Smooth muscle cell of the brain vasculature (primary cell): ENCODE results near the gene PHB1.
A peak's percentile ranks its signal among the peaks of the same experiment; 100 is the strongest.

Experiments
- DNase-seq: peaks from one replicate; pipeline ENCODE4 v3.0.0-alpha.2; 2012; ENCODE audit warnings: low read depth, low spot score

The PHB1 gene

DNA sequence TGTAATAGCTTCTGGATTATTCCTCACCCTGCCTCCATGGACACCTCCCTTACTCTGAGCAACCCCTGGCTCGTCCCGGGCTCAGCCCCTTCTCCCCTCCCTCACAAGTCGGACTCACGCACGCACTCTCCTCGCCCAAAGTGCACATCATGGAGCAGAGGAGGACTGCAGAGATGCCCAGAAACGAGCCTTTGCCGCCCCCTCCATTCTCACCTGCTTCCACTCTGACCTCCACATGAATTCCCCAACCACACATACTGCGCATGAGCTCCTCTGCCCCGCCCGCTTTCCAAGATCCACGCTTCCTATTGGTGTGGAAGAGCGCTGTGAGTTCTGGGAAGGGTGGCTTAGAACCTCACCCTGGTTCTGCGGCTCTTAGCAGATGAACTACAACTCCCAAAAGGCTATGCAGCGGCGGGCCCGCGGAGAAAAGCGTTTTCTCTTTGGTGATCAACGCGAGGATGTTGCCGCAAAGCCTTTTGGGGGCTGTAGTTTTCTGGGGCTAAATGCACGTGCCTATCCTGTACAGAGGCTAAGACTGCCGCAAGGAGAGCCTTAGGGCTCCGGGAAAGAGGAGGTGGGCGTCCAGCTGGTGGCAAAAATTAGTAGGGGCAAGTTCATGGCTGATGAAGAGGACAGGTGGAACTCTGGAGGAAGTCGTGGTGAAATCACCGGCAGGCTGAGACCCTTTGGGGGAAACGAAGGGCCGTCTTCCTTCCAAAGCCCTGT lies at the start of gene PHB1:
Gene PHB1 (minus strand): TSS at position 261 of the 729 bp plus-strand sequence. CDS start 1,618 bp downstream, outside the sequence.
- DNase-seq, result peak; percentile 94

DNA sequence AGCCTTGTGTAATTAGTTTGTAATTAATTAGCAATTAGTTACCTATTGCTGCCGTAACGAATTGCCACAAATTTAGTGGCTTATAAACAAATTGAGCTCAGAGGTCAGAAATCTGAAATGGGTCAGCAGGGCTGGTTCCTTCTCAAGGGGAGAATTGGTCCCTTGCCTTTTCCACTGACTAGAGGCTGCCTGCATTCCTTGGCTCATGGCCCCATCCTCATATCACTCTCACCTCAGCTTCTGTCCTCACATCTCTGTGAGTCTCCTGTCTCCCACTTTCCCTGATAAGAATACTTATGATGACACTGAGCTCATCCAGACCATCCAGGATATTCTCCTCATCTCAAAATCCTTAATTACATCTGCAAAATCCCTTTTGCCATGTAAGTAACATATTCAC lies 49.4 kb upstream of the PHB1 start:
- no peak for DNase-seq

DNA sequence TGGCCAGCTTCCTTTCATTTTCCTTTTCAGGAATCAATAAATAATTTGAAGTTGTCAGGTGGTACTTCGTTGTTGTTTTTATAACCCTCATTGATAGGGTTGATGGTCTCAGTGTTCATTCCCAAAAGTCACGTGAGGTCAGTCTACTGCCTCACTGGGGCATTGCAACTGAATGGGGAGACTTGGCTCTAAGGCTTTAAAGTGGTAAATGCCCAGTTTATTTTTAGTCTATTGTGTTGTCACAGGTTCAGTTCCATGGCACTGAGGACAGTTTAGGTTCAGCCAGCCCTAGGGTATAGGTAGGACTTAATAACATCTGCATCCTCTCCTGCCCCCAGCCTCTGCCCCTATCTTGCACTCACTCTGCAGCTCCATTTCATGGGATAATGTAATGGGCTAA lies 46.9 kb upstream of the PHB1 start:
- DNase-seq, result no peak

DNA sequence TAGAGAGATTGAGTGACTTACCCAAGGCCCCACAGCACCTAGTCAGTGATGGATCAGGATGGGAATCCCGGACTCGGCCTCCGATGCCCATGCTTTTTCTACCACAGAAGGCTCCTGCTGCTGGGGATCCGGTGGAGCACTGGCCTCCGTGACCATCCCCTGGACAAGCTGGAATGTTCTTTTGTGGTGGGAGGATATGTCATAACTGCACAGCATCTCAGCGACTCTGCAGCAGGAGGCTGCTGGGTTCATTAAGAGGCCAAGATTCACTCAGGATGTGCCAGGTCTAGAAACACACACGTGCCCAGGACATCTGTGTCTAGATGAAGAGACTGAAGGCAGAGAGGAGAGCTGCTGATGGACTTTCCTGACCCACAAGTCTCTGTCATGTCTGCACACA lies 45.7 kb upstream of the PHB1 start:
- no peak for DNase-seq

DNA sequence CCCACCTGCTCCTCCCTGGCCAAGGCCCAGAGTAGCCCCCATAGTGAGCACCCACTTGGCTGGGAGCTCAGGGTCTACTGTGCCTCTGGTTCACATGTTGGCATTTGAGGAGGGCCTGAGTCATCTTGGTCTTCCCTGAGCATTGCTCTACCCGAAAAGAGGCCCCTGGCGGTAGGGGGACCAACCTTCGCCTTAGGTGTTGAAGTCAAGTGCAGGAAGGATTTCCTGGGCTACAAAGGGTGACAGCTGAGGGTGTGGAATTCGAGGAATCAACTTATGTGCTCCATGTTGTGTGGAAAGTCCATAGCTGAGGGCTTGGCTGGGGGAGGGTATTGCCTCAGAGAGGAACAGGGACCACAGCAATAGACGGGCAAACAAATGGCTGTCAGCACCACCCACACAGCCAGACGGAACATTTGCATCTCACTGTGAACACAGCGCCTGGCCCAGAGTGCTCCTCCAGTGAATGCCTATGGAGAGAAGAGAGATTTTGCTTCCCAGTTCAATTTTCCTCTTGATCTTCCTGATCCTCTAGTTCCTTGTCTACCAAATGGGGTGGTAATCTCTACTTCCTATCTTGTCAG lies 44.8 kb upstream of the PHB1 start:
- no peak for DNase-seq

DNA sequence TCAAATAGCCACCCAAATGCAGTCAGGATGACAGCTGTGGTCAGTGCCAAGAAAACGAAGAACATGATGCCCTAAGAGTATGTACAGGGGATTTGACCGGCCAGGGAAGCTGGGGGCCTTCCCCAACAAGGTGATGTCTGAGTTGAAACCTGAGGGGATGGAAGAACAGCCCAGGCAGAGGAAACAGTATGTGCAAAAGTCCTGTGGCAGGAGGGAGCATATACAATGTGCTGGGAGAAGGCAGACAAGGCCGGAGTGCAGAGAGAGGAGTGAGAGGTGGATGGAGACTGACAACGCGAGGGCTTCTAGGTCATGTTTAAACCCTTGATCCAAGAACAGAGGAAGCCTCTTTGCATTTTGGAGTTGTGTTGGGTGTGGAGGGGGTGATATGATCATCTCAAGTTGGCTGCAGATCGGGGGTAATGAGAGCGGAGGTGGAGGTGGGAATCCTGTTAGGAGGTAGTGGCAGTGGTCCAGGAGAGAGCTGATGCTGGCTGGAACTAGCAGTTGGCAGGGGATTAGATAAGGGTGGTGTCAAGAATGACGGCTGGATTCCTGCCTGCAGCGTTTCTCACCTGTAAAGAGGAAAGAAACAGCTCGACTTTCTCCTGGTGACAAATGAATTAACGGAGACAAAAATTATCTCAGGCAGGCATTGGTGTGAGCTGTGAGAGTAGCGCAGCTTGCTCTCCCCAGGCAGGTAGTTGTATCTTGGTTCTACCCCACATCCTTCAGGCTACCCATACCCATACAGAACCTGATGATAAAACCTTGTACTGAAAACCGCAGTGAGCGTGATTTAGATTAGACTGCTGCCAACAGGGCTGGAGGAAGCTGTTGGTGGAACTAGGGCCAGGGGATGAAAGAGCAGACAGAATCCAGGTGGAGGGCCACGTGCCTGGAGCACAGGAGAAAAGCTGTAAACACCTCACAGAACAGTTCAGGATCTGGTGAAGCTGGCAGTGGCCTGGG lies 43.2 kb upstream of the PHB1 start:
- no peak for DNase-seq

DNA sequence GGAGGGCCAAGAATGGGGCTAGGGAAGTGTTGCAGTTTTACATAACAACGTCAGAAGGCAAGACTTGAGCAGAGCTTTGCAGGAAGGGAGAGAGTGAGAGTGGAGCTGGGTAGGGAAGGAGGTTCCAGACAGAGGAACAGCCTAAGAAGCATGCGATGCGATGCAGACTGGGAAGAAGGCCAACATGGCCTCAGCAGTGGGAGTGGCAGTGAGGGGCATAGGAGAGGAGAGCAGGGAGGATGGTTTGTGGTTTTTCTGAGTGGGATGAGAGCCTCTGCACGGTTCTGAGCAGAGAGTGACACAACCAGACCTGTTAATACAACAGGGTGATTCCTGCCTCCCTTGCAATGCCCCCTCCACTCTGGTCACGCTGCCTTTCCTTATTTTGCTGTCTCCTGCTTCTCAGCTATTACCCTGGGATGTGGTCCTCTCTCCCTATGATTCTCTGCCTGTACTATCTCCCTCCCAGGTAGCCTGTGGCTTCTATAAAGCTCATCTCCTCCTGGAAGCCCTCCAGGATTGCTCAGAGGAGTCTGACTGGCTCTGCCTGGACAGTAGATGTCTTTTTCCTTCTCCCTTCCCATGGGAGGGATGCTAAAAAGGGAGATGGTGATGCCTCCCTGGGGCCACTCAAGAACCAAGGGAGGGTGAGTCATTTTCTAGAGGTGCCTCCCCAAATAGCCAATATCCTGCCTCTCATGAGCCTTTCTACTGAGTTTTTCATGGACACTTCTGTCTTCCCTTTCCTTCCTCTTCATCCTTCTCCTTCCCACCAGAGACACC lies 41.7 kb upstream of the PHB1 start:
- no peak for DNase-seq

DNA sequence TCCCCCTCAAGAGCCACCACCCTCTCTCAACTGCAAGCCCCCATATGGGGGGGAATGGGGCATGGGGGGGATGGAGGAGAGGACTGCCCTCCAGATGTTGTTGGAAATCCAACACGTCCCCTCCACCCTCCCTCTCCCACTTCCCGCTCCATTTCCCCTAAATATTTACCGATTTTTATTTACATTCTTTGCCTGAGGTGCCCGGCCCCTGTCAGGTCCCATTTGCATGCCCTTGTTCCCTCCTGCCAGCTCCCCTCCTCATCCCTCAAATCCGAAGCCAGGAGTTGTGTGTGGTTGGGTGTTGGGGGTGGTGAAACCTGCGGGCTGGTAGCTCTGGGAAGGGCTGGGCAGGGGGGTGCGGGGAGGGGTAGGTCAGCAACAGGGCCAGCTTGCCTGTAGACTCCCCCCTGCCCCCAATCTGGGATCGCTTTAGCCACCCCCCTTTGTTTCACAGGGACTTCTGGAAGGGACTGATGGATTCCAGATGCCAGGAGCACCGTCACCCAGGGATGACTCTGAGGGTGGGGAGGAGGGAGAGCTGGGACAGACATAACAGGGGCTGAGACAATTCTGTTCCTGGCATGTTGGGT lies 40.7 kb upstream of the PHB1 start:
- no peak for DNase-seq

DNA sequence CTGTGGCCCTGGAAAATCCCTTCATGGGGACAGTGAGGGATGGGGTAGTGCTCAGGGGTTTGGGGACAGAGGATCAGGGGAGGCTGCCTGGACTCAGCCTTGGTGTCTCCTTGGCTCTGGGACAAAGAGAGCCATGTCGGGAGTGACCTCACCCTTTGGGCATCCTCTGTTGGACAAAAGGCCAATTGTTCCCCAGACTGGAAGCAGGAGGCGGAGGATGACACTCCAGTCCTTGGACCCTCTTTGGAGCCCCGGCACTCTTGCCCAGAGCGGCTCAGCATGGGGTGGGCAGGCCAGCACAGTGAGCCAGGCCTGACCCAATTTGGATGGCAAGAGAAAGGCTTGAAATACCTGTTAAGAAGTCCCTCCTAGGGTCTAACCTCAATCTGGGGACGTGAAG lies 39.4 kb upstream of the PHB1 start:
- DNase-seq, result no peak

DNA sequence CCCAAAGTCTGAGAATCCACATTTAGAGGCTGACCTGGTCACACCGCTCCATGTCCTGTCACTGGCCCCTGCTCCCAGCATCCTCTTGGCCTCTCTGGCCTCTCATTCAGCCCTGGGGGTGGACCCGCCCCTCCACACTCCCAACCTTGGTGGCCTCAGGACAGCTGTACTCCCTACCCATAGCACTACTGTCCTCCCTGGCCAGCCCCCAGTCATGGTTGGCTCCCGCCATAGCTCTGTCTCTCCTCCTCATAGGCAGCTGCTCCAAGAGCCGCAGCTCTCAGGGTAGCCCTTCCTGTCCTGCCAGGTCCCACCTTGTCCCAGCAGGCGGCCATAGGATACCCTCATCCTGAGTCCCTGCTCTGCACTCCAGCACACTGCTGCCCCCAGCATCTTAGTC lies 38.0 kb upstream of the PHB1 start:
- DNase-seq, result no peak

DNA sequence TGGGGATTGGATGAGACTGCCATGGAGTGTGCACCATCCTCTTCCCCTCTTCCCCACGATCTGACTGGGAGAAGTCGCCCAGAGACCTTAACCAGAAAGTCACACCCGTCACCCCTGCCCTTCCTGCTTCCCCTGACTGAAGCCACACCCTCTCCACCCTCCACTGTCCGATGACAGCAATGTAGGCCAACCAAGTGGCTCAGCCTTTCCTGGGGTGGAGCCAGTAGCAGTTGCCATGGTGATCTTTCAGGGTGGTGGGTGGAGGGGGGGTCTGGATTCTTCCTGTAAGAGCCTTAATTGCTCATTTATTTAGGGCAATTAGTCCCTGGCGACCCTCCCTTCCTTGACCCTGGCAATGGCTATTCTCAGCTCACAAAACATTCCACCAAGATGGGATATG lies 37.5 kb upstream of the PHB1 start:
- no peak for DNase-seq

DNA sequence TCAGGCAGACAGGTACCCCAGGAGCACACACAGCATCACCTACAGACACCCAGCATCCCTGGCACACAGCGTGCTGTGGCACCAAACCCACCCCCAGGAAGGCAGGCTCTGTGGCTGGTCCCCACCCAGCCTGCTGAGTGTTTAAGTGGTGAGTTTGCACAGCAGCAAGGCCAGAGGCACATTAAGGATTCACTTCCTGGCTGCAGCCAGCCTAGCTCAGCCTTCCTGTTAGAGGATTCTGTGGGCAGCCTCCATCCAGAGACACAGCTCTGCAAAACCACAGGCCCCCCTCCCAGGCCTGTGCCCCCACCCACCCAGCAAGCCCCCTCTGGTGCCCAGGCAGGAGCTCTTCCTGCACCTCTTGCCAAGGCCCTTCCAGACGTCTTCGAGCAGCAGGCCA lies 36.1 kb upstream of the PHB1 start:
- DNase-seq, result no peak

DNA sequence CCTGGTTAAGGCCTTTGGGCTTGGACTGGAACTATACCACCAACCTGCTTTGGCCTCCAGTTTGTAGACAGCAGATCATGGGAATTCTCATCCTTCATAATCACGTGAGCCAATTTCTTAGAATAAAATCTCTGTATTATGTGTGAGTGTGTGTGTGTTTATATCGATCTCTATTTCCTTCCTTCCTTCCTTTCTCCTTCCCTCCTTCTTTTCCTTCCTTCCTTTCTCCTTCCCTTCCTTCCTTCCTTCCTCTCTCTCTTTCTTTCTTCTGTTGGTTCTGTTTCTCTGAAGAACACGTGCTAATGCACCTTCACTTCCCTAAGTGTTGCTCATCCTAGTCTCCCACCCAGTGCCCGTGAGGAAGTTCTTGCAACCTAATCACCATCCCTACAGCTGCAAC lies 35.5 kb upstream of the PHB1 start:
- DNase-seq, result no peak

DNA sequence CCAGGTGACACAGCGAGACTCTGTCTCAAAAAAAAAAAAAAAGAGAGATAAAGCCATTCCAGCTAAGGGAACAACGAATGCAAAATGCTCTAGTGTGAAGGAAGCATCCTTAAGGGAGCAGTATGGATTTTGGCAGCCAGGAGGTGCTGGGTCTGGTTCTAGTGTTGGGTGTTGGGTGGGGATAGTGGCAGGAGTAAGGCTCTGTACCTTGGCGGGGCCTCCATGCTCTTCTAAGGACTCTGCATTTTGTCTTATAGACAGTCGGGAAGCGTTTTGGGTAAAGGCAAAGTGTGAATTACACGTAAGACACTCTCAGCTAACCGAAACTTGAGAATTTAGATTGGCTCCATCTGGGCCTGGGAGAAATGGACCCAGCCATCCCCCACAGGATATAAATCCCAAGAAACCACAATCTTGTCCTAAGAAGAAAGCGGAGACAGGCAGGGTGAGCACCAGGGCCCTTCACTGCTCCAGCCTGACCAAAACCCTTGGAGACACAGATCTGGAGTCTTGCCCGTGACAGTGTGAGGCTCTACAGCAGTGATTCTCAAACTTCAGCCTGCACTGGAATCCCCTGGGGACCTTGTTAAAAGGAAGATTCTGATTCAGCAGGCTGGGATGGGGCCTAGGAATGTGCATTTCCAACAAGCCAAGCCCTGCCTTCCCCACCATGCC lies 33.1 kb upstream of the PHB1 start:
- DNase-seq, result no peak

DNA sequence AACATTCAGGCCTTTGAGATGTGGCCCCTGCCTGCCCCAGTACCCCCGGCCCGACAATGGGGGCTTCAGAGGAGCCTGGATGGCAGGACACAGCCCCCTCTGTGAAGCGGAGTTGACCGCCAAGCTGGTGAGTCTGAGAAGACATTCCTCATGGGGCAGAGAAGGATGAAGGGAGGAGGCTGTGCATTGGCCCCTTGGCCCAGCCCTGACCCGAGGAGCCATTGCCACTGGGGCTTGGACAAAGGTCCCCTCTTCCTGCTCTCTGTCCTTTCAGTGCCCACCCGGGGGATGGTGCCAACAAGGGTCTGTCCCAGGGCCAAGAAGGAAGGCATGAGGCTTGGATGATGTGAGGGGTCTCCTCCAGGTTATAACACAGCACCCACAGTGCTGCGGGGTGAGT lies 30.9 kb upstream of the PHB1 start:
- no peak for DNase-seq

DNA sequence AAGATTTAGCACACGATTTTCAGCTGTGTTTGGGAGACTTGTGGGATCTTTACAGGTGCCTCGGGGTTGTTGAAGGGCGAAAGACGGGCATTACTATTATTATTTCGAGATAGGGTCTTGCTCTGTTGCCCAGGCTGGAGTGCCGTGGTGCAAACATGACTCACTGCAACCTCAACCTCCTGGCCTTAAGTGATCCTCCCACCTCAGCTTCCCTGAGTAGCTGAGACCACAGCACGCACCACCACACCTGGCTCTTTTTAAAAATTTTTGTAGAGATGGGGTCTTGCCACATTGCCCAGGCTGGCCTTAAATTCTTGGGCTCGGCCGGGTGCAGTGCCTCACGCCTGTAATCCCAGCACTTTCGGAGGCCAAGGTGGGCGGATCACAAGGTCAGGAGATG lies 29.7 kb upstream of the PHB1 start:
- no peak for DNase-seq

DNA sequence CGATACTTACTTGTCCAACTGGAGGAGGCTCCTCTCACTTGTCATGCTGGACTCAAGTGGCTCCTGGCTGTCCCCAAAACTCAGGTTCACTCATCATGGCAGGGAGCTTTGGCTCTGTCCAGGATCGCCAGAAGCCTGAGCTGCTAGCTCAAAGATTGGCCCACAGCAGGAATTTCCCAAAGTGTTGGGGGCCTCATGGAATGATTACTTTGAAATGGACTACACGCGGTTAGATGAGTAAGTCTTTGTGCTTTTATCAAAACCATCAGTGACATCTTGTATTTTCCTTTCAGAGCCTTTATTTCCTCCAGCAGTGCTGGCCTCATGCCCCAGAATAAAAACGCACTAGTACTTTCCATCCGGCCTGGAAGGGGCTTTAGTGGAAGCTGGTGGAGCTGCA lies 29.2 kb upstream of the PHB1 start:
- DNase-seq, result no peak

DNA sequence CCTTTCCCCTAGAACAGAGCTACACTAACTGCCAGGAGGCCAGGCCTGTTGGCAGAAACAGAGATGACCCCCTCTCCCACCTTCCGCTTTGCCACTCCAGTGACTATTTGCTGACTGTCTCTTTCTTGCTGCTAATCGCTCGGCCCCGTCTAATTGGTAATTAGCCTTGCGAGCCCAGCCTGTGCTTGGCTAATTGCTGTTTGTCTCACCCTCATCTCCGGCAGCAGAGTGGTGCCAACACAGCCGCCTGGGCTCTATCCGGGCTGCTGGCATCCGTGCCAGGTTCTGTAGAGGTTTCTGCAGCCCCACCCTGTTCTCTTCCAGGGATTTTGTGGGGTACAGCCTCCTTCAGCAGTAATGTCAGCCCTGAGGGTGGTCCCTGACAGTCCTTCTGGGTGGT lies 27.4 kb upstream of the PHB1 start:
- DNase-seq, result no peak

DNA sequence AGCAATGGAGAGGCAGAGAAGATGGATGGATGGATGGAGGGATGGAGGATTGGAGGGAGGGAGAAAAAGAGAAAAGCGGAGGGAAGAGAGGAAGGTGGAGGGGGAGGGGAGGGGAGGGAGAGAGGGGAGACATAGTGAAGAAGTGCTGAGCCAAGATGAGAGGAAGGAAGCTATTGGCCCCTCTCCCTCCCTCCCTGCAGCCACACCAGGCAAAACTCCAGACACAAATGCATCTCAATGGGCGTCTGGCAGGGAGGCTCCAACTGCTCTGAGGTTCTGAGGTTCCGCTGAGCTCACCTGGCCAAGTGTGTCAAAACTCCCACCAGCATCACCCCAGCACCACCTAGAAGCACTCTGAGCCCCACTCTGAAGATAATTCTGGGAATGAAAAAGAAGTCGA lies 26.9 kb upstream of the PHB1 start:
- DNase-seq, result no peak

DNA sequence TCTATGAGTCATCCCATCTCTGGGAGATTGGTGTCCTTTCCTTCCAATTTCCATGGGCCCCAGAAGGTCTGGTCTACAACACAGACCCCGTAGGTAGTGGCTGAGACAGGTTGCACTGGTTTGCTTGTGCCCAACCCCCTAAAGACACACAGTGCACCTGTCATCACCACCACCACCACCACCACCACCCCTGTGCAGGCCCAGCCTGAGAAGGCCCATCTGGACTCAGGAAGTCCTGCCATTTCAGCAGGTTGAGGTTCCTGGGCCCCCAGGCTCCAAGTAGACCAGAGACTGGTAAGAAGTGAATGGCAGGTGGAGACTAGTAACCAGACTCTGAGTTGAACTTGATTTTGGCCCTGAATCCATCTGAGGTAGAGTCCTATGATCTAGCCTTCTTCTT lies 25.9 kb upstream of the PHB1 start:
- DNase-seq, result no peak
